ENCODE results near the gene SERPINA1.
"Not testable (repeated sequence)": the region's sequence is repeated elsewhere in the genome, so short reads cannot be mapped to it uniquely, and the experiment has no call there.

The SERPINA1 gene

DNA sequence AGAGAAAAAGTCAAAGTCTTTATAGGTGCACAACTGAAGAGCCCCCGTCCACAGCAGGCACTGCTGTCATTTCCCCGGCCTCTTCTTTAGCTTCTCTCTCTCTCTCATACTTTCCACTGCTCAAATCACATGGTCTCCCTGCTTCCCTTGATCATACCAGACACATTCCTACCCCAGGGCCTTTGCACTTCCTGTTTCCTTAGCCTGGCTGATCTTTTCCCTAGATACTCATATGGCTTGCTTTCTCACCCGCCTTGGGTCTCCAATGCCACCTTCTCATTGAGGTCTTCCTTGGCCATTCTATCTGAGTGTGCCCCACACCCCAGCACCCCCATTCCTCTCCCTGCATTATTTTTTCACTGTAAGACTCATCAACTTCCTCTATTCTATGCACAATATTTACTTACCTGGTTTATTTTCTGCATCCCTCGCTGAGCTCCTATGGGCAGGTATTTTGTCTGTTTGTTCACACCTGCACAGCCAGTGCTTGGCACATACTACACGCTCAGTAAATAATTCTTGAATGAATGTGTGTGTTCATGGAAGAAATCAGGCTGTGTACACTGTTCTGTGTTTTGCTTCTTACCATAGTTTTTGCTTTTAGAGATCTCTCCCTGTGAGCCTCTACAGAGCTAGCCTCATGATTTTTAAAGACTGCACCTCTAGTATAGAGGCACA is 31.9 kb downstream of the SERPINA1 start:
- no peak for DNase-seq
- Mint-ChIP-seq H3K36me3 (ENCODE audit: low read depth) (no peaks in the 10 kb centered on the region), H3K27ac (no peak overlapping the region), H3K4me1 (no peaks in the 10 kb centered on the region), H3K9me3 (peaks cover 19% of the 10 kb centered on the region), H3K27me3 (ENCODE audit: low read depth, poor library complexity) (peaks cover 27% of the 10 kb centered on the region), H3K4me3 (no peak overlapping the region)
- no peak for TF ChIP-seq CTCF (IDR thresholded peaks at IDR 0.05)

DNA sequence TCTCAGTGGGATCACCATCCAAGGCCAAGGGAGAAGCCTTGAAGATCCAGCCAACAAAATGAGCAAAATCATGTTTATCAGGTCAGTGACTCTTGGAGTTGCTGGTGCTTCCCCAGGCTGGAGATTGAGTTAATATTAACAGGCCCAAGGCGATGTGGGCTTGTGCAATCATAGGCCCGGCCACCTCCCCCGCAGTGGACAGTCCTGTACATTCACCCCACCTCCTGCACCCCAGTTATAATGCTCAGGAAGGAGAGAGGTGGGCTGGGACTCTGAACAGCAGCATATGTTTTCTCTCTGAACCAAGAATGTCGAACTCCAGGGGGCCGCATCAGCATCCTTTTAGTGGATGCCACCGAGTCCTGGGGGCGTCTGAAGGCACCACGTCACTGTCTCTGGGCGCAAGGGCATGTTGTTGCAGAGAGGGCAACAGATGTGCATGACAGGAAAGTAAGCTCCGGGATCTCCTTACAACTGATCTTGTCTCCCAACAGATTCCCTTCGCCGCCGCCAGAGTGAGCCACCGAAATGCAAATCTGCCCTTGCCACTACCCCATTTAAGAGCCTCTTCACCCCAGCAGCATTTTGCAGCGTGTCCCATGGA is 33.1 kb downstream of the SERPINA1 start:
- Mint-ChIP-seq H3K27me3 (ENCODE audit: low read depth, poor library complexity) (peaks cover 30% of the 10 kb centered on the region), H3K36me3 (ENCODE audit: low read depth) (no peaks in the 10 kb centered on the region), H3K4me1 (no peaks in the 10 kb centered on the region), H3K27ac (no peak overlapping the region), H3K4me3 (no peak overlapping the region), H3K9me3 (peaks cover 20% of the 10 kb centered on the region)
- DNase-seq: peak; percentile 32
- TF ChIP-seq CTCF (IDR thresholded peaks at IDR 0.05): no peak

DNA sequence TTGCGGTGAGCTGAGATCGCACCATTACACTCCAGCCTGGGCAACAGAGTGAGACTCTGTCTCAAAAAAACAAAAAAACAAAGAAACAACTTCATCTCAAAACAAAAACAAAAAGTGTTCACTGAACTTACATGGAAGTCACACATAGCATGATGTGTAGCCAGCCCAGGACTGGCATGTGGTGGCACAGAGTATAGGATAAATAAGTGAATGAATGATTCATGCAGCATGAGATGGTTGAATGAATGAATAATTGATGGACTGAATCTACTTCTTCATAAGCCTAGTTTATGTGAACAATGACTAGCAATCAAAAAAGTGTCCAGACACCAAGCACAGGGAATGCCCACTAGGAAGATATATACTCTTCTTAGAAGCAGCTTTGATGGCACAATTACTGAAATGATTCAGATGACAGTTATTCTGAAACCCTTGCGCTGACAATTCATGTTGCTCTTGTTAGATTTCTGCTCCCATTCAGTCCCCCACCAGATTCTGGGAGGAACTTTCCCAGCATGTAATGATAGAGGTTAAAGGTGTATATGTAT is 33.7 kb downstream of the SERPINA1 start:
- H3K4me3 Mint-ChIP-seq: no peak overlapping the region
- TF ChIP-seq CTCF (IDR thresholded peaks at IDR 0.05): no peak
- no peaks in the 10 kb centered on the region for H3K4me1 Mint-ChIP-seq
- peaks cover 35% of the 10 kb centered on the region for H3K27me3 Mint-ChIP-seq (ENCODE audit: low read depth, poor library complexity)
- H3K9me3 Mint-ChIP-seq: peaks cover 20% of the 10 kb centered on the region
- DNase-seq: no peak
- no peak overlapping the region for H3K27ac Mint-ChIP-seq
- H3K36me3 Mint-ChIP-seq (ENCODE audit: low read depth): no peaks in the 10 kb centered on the region

- Mint-ChIP-seq H3K27me3 (ENCODE audit: low read depth, poor library complexity) (peaks cover 41% of the 10 kb centered on the region), H3K9me3 (peaks cover 21% of the 10 kb centered on the region)
- not testable (repeated sequence) for H3K27ac Mint-ChIP-seq; H3K4me1 Mint-ChIP-seq; H3K4me3 Mint-ChIP-seq; H3K36me3 Mint-ChIP-seq (ENCODE audit: low read depth); DNase-seq
Measured at GRCh38 chr14:94354190-94354589, 34.2 kb downstream of the SERPINA1 start.

DNA sequence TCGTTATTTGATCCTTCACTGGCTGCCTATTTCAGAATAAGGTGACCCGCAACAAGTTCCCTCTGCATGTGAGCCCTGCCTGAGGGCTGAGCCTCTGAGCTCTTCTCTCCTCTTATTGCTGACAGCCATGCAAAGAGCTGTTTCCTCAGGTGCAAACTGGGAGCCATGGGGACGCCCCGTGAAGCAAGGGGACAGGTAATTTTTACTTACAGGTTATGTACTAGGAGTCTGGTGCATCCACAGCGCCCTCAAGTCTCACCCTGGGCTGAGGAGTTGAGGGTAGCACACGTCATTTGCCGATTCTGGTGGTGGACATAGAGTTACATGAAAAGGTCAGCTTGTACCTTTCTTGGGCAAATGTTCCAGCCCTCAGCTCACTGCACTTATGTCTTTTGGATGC is 39.1 kb downstream of the SERPINA1 start:
- no peak for DNase-seq
- no peak for TF ChIP-seq CTCF (IDR thresholded peaks at IDR 0.05)
- H3K36me3 Mint-ChIP-seq (ENCODE audit: low read depth): no peaks in the 10 kb centered on the region
- H3K4me3 Mint-ChIP-seq: no peak overlapping the region
- H3K27ac Mint-ChIP-seq: no peak overlapping the region
- H3K4me1 Mint-ChIP-seq: no peaks in the 10 kb centered on the region
- peaks cover 24% of the 10 kb centered on the region for H3K27me3 Mint-ChIP-seq (ENCODE audit: low read depth, poor library complexity)
- H3K9me3 Mint-ChIP-seq: peaks cover 27% of the 10 kb centered on the region

- Mint-ChIP-seq H3K27ac (no peak overlapping the region), H3K9me3 (peaks cover 27% of the 10 kb centered on the region), H3K36me3 (ENCODE audit: low read depth) (no peaks in the 10 kb centered on the region), H3K4me3 (no peak overlapping the region), H3K27me3 (ENCODE audit: low read depth, poor library complexity) (peaks cover 21% of the 10 kb centered on the region), H3K4me1 (no peaks in the 10 kb centered on the region)
- no peak for DNase-seq
- no peak for TF ChIP-seq CTCF (IDR thresholded peaks at IDR 0.05)
Measured at GRCh38 chr14:94348836-94349235, 39.6 kb downstream of the SERPINA1 start.

Measured in nephron progenitor cell (in vitro differentiated cells).